Bronchial epithelial cell (primary cell): ENCODE measurements around the gene ISLR2. TPM values are rescaled to one million over a fixed set of nuclear protein-coding genes. Genes with fewer than 3 reads are reported as not detected.

Experiments used
- DNase-seq: peaks from one replicate; pipeline ENCODE4 v3.0.0-alpha.2; 2010; ENCODE audit warnings: low read depth
- FAIRE-seq: peaks from 2 replicates; lab custom pipeline; 2011; peaks lifted over from hg19 to GRCh38; lab: Jason Lieb, UNC
- H3K27me3 ChIP-seq: 2 replicates; pipeline ENCODE4 v1.5.1; 2011; ENCODE audit warnings: low read length; ENCODE audit not compliant: control insufficient read depth, insufficient read depth
- H3K36me3 ChIP-seq: 2 replicates; pipeline ENCODE4 v1.5.1; 2011; ENCODE audit warnings: low read length; ENCODE audit not compliant: control insufficient read depth, insufficient read depth
- H3K4me3 ChIP-seq: 2 replicates; pipeline ENCODE4 v1.5.1; 2011; ENCODE audit warnings: mild to moderate bottlenecking, low read depth, low read length, control low read depth
- total RNA-seq: library from RNA; depleted of rRNA; stranded (reverse); fragments of >200 nt; gene quantifications from 2 replicates; pipeline ENCODE4 v1.2.1, GENCODE V29; 2014
- TF ChIP-seq, protein P1 (sequence below): IDR thresholded peaks from 2 replicates; pipeline ENCODE4 v1.5.1; 2011; ENCODE audit warnings: mild to moderate bottlenecking, moderate library complexity, low read length, control low read depth, inconsistent platforms; ENCODE audit not compliant: insufficient read depth, severe bottlenecking

Gene ISLR2
- total RNA-seq, 1 donor from 2014 or later, result not detected

DNA sequence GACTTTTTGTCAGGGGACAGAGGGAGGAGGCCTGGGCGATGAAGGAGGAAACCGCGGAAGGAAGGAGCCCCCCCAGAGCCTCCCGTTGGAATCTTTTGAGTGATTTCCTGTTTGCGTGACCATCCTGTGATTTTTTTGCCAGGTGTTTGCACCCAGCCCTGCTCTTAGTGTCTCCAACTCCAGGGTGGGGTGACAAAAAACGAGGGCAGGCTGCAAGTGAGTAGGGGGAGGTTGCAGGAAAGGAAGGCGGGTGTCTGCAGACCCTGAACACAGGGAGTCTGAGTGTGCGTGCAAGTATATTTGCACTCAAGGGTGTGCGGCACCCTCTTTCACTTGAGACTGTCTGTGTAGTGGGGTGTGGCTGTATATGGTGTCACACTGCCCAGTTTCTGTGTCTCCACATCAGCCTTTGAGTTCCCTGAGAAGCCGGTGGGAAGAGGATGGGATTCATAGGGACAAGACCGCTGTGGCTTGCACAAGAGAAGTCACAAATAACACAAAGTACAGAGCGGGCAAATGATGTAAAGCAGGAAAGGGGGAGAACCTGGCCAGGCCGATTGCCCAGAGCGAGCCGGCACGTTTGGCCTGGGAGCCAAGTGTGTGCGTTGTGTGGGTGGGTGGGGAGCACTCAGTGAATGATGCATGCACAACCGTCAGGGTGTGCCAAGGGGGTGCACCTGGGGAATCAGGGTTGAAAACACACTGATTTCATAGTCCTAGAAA, 6.6 kb downstream of the ISLR2 start:
- FAIRE-seq (no peak), DNase-seq (no peak)
- H3K27me3 ChIP-seq, result peaks cover 54% of the 10 kb centered on the region
- no peak overlapping the region for H3K4me3 ChIP-seq
- TF ChIP-seq, protein P1, sequence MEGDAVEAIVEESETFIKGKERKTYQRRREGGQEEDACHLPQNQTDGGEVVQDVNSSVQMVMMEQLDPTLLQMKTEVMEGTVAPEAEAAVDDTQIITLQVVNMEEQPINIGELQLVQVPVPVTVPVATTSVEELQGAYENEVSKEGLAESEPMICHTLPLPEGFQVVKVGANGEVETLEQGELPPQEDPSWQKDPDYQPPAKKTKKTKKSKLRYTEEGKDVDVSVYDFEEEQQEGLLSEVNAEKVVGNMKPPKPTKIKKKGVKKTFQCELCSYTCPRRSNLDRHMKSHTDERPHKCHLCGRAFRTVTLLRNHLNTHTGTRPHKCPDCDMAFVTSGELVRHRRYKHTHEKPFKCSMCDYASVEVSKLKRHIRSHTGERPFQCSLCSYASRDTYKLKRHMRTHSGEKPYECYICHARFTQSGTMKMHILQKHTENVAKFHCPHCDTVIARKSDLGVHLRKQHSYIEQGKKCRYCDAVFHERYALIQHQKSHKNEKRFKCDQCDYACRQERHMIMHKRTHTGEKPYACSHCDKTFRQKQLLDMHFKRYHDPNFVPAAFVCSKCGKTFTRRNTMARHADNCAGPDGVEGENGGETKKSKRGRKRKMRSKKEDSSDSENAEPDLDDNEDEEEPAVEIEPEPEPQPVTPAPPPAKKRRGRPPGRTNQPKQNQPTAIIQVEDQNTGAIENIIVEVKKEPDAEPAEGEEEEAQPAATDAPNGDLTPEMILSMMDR, result no peak
- no peaks in the 10 kb centered on the region for H3K36me3 ChIP-seq

- TF ChIP-seq, protein P1, result no peak
- Histone ChIP-seq H3K36me3 (no peaks in the 10 kb centered on the region), H3K27me3 (peaks cover 50% of the 10 kb centered on the region), H3K4me3 (no peak overlapping the region)
- FAIRE-seq, result no peak
- no peak for DNase-seq
Measured at GRCh38 chr15:74137537-74137894, 7.1 kb downstream of the ISLR2 start.

- no peak for DNase-seq
- TF ChIP-seq, protein P1, result no peak
- Histone ChIP-seq H3K4me3 (no peak overlapping the region), H3K36me3 (no peaks in the 10 kb centered on the region), H3K27me3 (peaks cover 42% of the 10 kb centered on the region)
- no peak for FAIRE-seq
Measured at GRCh38 chr15:74138642-74139041, 8.3 kb downstream of the ISLR2 start.

- Histone ChIP-seq H3K36me3 (no peaks in the 10 kb centered on the region), H3K4me3 (no peak overlapping the region), H3K27me3 (peaks cover 21% of the 10 kb centered on the region)
- FAIRE-seq, result no peak
- TF ChIP-seq, protein P1, result no peak
- DNase-seq, result no peak
Measured at GRCh38 chr15:74141591-74141990, 11.2 kb downstream of the ISLR2 start.

DNA sequence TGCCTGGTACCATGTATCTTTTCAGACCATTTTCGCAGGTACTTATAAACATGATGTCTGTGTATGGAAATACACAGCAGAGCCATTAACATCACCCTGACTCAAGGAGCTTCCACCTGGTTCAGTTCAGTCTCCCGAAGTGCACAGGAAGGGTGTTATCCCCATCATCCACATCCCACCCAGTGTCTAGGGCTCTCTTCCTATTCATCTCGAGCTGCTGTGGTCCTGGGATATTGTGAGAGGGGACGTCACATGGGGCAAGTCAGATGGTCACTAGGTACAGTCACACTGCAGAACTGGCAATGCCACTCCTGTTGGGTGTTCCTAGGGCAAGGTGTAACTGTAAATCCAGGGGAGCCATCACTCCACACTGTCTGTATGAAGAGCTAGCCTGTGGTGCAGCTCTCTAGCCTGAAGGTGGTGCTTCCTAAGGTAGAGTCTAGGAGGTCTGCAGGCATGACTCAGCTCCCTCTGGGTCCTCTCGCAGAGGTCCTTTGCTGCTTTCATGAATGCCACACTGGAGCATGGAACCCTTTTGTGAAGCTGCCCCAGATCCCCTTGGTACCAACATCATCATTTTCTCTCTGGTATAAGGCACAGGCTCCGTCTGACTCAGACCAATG, 13.9 kb downstream of the ISLR2 start:
- DNase-seq (no peak), FAIRE-seq (peak; percentile 36)
- H3K27me3 ChIP-seq, result peaks cover 6% of the 10 kb centered on the region
- H3K36me3 ChIP-seq, result no peaks in the 10 kb centered on the region
- TF ChIP-seq, protein P1, result no peak
- no peak overlapping the region for H3K4me3 ChIP-seq
